GM21390 (cell line): ENCODE data around the gene ZNF709.
"Not testable (repeated sequence)": the region's sequence is repeated elsewhere in the genome, so short reads cannot be mapped to it uniquely, and the experiment has no call there.

Source experiments
- ATAC-seq: cut with Tn5 transposase; IDR thresholded peaks from one replicate; pipeline ENCODE4 v1.9.1; 2021; ENCODE audit not compliant: unreplicated experiment

Gene ZNF709

GRCh38 chr19:12453495-12453894 lies 31.1 kb downstream of the ZNF709 start:
- ATAC-seq, result no peak

GRCh38 chr19:12450844-12451243 lies 33.8 kb downstream of the ZNF709 start:
- no peak for ATAC-seq

- no peak for ATAC-seq
Observed at GRCh38 chr19:12448808-12449207, 35.8 kb downstream of the ZNF709 start.

GRCh38 chr19:12440541-12441316 lies 43.9 kb downstream of the ZNF709 start, which contains the start of gene ZNF443:
Gene ZNF443 (minus strand): TSS chr19:12441021. CDS start chr19:12440914, 107 bp downstream.
- ATAC-seq, result peak; percentile 88

DNA sequence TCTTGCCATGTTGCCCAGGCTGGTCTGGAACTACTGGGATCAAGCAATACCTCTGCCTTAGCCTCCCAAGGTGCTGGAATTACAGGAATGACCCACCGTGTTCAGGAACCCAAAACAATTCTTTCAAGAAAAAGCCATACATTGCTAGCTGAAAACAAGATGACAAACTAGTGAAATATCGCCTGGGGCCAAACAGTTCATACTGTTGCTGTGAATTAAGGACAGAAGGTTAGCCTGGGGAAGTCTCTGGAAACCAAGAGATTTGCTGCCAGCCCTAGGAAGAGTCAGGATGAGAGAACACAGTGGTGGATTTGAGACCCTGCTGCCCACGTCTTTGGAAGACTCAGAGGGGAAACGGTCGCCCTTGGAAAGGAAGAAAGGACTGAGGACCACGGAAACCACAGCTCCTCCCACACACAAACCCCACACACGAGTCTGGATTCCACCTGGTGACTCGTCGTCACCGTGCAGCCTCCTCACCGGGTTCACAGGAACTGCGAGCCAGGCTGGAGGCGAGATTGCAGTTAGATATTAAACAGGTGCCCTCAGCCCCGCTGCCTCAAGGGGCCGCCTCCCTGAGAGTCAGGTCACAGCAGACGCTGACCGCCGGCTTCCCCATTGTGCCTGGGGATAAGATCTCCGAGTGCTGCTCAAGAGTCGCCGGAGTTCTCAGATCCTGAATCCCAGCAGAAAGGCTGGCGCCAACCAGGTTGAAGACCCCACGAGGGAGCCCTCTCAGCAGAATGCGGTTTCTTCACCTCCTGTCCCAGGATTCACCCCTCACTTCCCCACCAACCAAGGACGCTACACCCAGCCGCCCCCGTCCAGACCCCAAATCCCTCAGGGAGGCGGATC lies 44.7 kb downstream of the ZNF709 start:
- ATAC-seq, result not testable (repeated sequence)

GRCh38 chr19:12430726-12431299 lies 53.8 kb downstream of the ZNF709 start:
- ATAC-seq, result not testable (repeated sequence)

DNA sequence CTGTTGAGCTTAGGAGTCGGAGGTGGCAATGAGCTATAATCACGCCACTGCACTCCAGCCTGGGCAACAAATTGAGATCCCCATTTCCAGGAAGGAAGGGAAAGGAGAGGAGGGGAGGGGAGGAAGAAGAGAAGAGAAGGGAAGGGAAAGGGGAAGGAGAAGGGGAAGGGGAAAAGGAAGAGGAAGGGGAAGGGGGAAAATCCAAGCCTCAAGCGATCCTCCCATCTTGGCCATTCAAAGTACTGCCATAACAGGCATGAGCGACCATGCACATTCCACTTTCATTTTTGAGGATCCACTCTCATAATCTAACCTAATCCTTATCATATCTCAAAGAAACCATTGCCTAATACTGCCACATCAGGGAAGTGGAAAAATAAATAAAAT lies 58.7 kb downstream of the ZNF709 start:
- ATAC-seq, result no peak

DNA sequence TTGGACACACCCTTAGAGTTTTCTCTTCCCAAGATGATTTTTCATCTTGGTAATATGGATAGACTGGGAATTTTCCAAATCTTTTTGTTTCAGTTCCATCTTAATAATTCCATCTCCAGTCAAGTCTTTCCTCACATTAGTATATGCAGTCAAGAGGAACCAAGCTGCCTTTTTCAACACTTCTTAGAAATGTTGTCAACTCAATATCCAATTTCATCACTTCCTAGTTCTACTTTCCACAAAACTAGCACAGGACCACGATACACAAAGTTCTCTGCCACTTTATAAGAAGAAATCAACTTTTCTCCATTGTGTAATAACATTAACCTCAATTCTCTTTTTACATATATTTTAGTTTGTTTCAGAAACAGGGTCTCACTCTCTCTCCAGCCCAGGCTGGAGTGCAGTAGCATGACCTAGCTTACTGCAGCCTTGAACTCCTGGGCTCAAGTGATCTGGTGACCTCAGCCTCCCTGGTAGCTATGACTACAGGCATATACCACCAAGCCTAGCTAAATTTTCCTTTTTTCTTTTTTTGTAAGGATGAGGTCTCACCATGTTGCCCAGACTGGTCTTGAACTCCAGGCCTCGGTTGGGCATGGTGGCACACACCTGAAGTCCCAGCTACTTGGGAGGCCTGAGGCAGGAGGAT lies 59.3 kb downstream of the ZNF709 start:
- ATAC-seq, result no peak

- not testable (repeated sequence) for ATAC-seq
Observed at GRCh38 chr19:12417273-12417672, 67.3 kb downstream of the ZNF709 start.

DNA sequence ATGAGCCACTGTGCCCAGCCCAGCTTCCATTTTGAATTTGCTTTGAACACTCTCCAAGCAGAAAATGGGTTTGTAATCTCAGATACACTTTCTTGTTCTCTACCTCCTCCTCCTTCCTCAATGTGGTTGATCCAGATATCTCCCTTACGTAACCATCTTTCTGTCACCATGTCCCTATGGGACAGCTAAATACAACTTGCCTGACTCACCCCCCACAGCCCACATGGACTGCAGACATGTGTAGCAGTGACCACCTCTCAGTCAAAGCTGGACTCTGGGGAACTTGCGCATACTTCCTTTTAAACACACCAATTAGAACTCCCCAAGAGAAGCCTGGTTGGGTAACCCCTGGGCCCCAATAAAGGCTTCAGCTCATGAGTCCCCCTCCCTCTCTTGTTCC lies 72.7 kb downstream of the ZNF709 start:
- ATAC-seq, result no peak
